ENCODE measurements around the gene TRAPPC14.
A peak's percentile ranks its signal among the peaks of the same experiment; 100 is the strongest.

Gene TRAPPC14

GRCh38 chr7:100163006-100163531 is 4.5 kb upstream of the TRAPPC14 start:
- TF ChIP-seq, protein P1, sequence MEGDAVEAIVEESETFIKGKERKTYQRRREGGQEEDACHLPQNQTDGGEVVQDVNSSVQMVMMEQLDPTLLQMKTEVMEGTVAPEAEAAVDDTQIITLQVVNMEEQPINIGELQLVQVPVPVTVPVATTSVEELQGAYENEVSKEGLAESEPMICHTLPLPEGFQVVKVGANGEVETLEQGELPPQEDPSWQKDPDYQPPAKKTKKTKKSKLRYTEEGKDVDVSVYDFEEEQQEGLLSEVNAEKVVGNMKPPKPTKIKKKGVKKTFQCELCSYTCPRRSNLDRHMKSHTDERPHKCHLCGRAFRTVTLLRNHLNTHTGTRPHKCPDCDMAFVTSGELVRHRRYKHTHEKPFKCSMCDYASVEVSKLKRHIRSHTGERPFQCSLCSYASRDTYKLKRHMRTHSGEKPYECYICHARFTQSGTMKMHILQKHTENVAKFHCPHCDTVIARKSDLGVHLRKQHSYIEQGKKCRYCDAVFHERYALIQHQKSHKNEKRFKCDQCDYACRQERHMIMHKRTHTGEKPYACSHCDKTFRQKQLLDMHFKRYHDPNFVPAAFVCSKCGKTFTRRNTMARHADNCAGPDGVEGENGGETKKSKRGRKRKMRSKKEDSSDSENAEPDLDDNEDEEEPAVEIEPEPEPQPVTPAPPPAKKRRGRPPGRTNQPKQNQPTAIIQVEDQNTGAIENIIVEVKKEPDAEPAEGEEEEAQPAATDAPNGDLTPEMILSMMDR (IDR thresholded peaks at IDR 0.05; ENCODE audit: low read depth, low read length) = no peak
- H3K4me3 ChIP-seq (ENCODE audit: low read depth, low read length) = no peak overlapping the region

- TF ChIP-seq, protein P1 (IDR thresholded peaks at IDR 0.05; ENCODE audit: low read depth, low read length) = no peak
- H3K4me3 ChIP-seq (ENCODE audit: low read depth, low read length) = no peak overlapping the region
Observed at GRCh38 chr7:100160067-100160466, 1.5 kb upstream of the TRAPPC14 start.

- TF ChIP-seq, protein P1 (IDR thresholded peaks at IDR 0.05; ENCODE audit: low read depth, low read length) = no peak
- H3K4me3 ChIP-seq (ENCODE audit: low read depth, low read length) = peak overlapping the region; percentile 71
Observed at GRCh38 chr7:100159099-100159623, 638 bp upstream of the TRAPPC14 start.

- TF ChIP-seq, protein P1 (IDR thresholded peaks at IDR 0.05; ENCODE audit: low read depth, low read length) = no peak
- H3K4me3 ChIP-seq (ENCODE audit: low read depth, low read length) = peak overlapping the region; percentile 71
Observed at GRCh38 chr7:100157334-100158228, 942 bp downstream of the TRAPPC14 start.

DNA sequence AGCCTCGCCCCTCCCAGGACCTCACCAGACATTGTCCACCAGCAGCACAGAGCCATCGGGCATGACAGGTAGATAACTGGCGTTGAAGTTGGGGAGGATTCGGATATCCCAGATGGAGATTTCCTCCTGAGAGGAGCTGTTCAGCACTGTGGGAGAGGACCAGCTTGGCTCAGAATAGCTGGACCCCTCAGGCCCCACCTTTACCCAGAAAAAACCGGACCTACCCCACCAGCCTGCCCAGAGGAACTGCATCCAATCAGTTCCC is 1.5 kb downstream of the TRAPPC14 start:
- TF ChIP-seq, protein P1 (IDR thresholded peaks at IDR 0.05; ENCODE audit: low read depth, low read length) = no peak
- H3K4me3 ChIP-seq (ENCODE audit: low read depth, low read length) = peak overlapping the region; percentile 71; the same call in 1 of the 2 replicates

DNA sequence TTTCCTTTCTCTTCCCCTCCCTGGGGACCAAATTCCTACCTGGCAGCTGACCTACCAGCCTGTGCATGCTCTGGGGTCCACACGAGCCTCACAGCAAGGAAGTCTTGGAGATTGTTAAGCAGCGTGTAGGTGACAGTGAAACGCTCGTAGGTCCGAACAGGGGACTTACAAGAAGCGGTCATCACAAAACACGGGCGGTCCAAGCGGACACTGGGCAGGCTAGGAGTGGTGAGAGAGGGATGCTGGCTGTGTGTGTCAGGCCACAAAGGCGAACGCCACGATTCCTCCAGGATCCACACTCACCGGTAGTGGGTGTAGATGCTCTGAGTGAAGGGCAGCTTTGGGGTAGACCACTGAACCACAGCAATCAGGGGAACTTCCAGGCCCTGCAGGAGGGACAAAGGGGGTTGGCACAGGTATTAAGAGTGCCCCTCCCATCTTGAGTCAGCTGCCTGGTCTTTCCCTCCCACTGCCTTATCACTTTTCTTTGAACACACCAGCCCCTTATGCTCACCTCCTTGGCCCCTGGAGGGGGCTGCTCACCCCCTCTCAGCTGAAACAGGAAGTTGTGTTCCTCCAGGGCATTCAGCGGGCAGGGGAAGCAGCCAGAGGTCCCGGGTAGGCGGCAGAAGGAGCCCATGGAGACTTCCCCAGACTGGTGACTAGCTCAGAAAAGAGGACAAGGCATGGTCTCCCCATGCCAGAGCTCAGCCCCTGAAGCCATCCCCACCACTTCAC is 2.0 kb downstream of the TRAPPC14 start:
- TF ChIP-seq, protein P1 (IDR thresholded peaks at IDR 0.05; ENCODE audit: low read depth, low read length) = no peak
- no peak overlapping the region for H3K4me3 ChIP-seq (ENCODE audit: low read depth, low read length)

All from WI38 (cell line).